Cortex of kidney (tissue), 1 donor: ENCODE results near the gene GABRB2.

Experiments used
- DNase-seq: peaks from one replicate; lab custom pipeline; 2025; lab: John Stamatoyannopoulos, UW

Gene GABRB2

DNA sequence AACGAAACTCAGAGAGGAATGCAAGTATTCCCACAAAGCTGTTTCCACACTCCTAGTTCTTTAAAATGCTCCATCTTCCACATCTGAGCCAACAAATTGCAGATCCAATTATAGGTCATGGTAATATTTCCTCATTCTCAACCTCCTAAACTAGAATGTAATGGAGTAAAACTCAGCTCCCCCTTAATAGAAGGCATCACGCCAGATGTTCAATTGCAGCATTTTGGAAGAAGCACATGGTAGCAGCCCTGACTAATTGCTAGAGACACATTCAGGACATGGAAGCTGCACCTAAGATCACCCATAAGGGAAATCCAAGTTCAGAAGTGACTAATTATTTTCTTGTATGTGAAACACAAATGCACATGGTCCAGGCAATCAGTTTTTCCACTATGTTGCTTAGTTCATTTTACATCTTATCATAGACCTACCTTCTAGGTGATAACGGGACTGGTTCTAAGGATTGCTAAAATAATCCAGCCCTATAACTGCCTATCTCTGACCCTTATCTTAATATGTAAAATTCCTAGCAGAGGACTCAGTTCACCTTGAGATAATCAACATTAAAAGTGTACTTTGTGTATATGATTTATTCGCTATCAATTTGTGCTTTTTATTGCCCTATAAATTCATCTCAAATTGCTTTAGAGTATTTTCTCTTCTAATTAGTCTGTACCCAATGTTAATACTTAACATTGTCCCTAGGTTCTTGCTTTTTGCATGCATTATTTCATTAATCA, 75.1 kb downstream of the GABRB2 start:
- no peak for DNase-seq

- no peak for DNase-seq
Observed at GRCh38 chr5:161467703-161468102, 78.8 kb downstream of the GABRB2 start.

DNA sequence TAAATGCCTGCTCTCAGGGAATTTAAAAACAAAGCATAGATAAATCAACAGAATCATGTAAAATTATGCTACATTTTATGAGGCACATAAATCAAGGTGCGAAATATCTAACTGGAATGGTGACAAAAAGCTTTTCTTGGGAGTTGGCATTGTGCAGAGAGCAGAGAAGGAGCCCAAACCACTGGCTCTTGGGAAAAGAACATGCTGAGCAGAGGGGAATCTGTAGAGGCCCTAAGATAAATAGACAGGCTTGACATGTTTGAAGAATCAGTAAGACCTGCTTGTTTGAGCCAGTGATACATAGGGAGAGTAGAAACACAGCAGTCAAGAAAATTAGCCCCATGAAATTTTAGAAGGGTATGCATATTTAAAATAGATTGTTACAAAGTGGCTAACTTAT, 85.8 kb downstream of the GABRB2 start:
- no peak for DNase-seq

DNA sequence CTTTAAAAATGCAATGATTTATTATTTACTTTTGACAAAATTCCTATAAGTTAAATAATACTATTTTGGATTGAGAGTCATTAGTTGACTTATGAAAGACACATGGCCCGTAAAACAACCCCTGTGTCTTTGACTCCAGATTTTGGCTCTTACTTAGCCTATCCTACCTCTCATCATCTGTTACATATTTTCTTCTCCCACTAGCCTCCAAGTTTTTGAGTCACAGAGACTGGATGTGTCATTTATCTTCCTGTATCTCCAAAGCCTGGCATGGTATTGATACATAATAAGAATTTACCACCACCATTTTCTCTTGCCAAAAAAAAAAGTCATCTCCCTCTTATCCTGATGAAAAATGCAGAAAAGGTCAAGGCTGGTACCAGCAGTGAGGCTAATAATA, 99.9 kb downstream of the GABRB2 start:
- DNase-seq: no peak

DNA sequence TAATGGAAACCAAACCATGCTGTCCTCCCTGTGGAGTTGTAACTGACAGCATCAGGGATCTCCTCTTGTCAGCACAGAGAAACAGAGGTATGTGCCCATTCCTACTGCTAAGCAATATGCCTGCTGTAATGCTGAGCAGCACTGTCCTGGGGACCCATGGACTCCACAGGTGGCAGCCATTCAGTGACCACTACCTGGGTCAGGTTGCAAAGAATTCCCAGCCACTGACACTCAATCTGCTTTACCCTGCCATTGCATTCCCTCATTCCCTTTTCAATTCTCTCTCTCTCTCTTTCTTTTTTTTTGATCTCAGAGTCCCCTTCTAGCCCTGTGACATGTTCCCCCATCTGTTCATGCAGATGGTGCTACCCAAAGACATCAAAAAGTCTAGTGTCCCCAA, 104.1 kb downstream of the GABRB2 start:
- no peak for DNase-seq

- DNase-seq: no peak
Observed at GRCh38 chr5:161432798-161433197, 113.7 kb downstream of the GABRB2 start.

- DNase-seq: no peak
Observed at GRCh38 chr5:161431963-161432362, 114.6 kb downstream of the GABRB2 start.

DNA sequence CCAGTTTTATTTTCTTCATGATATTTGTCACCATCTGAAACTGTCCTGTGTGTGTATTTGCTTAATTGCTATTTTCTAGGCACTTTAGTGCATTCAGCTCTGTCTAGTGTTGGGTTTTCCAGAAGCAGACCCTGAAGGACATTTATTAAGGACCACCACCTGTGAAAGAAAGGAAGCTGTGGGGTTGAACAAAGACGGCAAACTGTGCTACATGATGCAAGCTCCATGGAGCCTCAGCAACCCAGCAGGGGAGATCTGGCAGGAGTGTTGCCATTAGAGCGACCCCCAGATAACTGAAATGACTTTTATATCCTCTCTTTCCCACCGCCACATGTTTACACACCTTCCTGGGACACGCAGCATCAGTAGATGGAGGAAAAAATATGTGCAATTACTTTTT, 125.5 kb downstream of the GABRB2 start:
- no peak for DNase-seq

- DNase-seq: no peak
Observed at GRCh38 chr5:161420521-161420920, 126.0 kb downstream of the GABRB2 start.

DNA sequence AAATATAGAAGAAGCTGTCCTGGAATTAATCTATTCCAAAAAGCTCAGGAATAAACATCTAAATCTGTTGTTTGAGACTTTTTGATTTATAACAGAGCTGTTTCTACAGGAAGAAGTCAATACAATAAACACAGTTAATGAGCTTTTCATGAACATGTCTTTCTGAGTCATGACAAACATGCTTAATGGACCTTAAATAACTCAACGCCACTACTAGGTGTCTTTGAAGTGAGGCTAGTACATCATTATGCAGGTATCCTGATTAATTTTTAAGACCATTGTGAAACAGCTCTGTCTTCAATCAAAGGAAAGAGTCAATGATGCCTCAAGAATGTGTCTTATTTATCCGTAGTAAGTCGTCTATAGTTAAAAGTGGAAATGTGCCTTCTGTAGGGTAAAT, 131.6 kb downstream of the GABRB2 start:
- DNase-seq: no peak

- DNase-seq: no peak
Observed at GRCh38 chr5:161414037-161414436, 132.5 kb downstream of the GABRB2 start.

DNA sequence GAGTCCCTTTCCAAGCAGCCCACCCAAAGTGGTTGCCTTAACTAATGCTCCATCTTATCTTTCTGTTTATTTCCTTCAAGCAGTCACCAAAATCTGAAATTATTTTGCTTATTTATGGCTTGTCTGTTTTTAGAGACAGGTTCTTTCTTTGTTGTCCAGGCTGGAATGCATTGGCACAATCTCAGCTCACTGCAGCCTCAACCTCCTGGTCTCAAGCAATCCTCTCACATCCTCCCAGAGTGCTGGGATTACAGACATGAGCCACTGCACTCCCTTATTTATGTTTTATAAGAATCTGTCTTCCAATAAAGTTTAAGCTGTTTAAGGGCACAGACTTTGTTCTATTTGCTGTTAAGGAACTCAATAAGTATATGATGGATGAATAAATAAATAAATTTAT, 133.7 kb downstream of the GABRB2 start:
- DNase-seq: no peak

- no peak for DNase-seq
Observed at GRCh38 chr5:161411156-161411555, 135.4 kb downstream of the GABRB2 start.

- DNase-seq: no peak
Observed at GRCh38 chr5:161410640-161411039, 135.9 kb downstream of the GABRB2 start.

DNA sequence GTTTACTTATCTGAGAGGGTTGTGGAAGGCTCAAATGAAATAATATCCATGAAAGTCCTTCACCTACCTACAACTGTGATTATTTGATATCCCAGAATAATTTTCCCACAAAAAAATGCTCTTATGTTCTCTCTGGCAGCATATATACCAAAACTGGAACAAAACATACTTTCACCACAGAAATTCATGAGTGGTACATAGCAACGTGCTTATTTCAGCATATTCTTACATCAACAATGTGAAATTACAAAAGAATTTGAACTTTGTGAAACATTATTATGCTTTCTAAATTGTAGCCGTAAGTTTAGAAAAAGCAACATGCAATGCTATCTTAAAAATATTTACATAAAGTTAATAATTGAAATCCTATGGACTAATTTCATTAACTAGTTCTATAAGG, 137.1 kb downstream of the GABRB2 start:
- no peak for DNase-seq

- no peak for DNase-seq
Observed at GRCh38 chr5:161406880-161407279, 139.6 kb downstream of the GABRB2 start.

- no peak for DNase-seq
Observed at GRCh38 chr5:161403996-161404395, 142.5 kb downstream of the GABRB2 start.

- no peak for DNase-seq
Observed at GRCh38 chr5:161403121-161403520, 143.4 kb downstream of the GABRB2 start.

GRCh38 chr5:161400583-161400982, 145.9 kb downstream of the GABRB2 start:
- DNase-seq: no peak

- DNase-seq: no peak
Observed at GRCh38 chr5:161399996-161400562, 146.4 kb downstream of the GABRB2 start.

DNA sequence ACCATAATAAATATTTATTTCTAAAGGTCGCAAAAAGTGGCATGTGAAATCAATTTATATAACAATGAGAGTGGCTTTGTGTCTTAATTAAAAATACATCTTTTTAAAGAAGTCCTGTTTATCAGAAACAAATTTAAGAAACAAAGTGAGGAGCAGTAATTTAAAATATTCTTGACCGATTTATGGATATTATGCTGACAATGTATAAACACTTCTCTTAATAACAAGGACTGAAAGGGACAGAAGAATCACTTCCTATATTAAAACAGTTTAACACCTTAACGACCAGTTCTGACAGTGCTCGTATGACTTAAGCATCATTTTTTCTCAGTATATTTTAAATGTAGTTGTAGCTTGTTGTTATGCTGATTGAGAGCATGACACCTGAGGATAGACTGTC, 149.1 kb downstream of the GABRB2 start:
- no peak for DNase-seq

DNA sequence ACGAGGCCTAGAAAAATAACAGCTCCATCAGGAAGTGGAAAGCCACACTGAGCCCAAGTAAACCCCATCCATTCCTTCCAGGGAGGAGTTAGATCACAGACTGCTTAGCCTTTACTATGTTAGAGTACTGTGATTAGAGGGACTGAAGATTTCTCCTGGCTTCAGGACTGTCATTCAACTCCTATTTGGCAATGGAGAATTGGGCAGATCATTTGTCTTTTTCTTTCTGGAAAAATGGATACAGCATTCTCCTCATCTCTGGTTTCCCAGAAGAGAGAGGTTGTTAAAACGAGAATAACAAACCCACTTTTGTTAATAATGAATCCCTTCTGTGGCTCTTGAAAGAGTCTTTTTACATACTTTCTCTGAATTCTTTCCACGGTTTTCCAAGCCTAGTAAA, 150.4 kb downstream of the GABRB2 start:
- no peak for DNase-seq

DNA sequence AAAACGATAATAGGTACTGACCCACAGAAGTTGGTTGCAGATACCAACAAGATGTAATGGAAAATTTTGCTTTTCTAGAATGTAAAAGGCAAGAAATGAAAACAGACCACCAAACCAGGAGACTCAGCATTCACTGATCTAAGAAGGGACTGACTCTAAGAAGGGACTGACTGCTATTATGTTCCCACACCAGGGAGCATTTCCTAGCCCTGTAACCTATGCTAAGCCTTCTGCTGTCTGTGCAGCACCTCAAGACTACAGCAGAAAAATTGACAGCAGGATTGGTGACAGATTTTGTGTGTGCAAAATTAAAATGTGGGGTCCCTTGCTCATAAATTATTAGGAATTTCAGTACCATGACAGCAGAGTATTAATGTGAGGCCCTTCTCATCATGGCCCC, 154.8 kb downstream of the GABRB2 start:
- DNase-seq: no peak

GRCh38 chr5:161391016-161391415, 155.5 kb downstream of the GABRB2 start:
- no peak for DNase-seq
